Measurements from ENCODE around the gene NRP2.

GRCh38 chr2:205785507-205786260, 103.4 kb downstream of the NRP2 start:
- TF ChIP-seq CTCF (IDR thresholded peaks at IDR 0.05) (no peak), POLR2A (IDR thresholded peaks at IDR 0.05) (no peak)
